PFSK-1 (cell line): ENCODE data around the gene AGFG2.

Source experiments
- FOXP2 ChIP-seq: optimal IDR thresholded peaks from 2 replicates; pipeline ENCODE3; 2011; ENCODE audit warnings: borderline replicate concordance, control low read depth, inconsistent platforms; ENCODE audit not compliant: insufficient read depth; ENCODE audit errors: extremely low read length, extremely low read depth
- POLR2AphosphoS5 ChIP-seq: IDR thresholded peaks from 2 replicates; pipeline ENCODE4 v1.6.1; 2012; ENCODE audit warnings: low read depth, mild to moderate bottlenecking, control low read depth, low read length, moderate library complexity
- TAF1 ChIP-seq: IDR thresholded peaks from 2 replicates; pipeline ENCODE4 v1.6.1; 2012; ENCODE audit warnings: low read length, control low read depth, borderline replicate concordance; ENCODE audit not compliant: insufficient read depth

GRCh38 chr7:100576384-100576993 lies 37.5 kb downstream of the AGFG2 start:
- no peak for TF ChIP-seq TAF1
- TF ChIP-seq POLR2AphosphoS5, result no peak
- TF ChIP-seq FOXP2, result no peak
